ENCODE measurements around the gene GPT2. TPM values are rescaled to one million over a fixed set of nuclear protein-coding genes. Genes with fewer than 3 reads are reported as not detected.
"Not testable (repeated sequence)": the region's sequence is repeated elsewhere in the genome, so short reads cannot be mapped to it uniquely, and the experiment has no call there.

The GPT2 gene
- total RNA-seq, 1 experiment from 2014 or later: 63.2 TPM

- DNase-seq: no peak
- no peak overlapping the region for H3K4me3 ChIP-seq (ENCODE audit: insufficient read depth, low read depth, low read length)
- no peaks in the 10 kb centered on the region for H3K27me3 ChIP-seq (ENCODE audit: control insufficient read depth, insufficient read depth, low read length)
- H3K36me3 ChIP-seq (replicated peaks; ENCODE audit: control insufficient read depth, insufficient read depth, low read length): no peaks in the 10 kb centered on the region
Measured at GRCh38 chr16:46854846-46855245, 29.3 kb upstream of the GPT2 start.

DNA sequence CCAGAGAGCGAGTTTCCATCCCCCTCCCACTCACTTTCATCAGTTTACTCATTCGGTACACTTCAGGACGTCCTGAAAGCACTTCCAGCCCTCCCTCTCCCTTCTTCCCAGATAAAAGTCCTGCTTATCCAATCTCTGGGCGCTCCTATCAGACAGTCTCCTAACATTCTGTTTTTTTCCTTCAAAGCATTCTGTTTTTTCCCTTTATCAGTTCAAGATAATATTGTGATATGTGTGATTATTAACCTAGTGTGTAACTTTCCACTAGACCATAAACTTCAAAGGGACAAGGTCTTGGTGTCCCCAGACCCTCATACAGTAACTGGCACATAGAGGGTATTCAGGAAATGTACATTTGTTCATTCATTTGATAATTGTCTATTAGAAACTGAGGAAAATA is 28.8 kb upstream of the GPT2 start:
- Histone ChIP-seq H3K27me3 (ENCODE audit: control insufficient read depth, insufficient read depth, low read length) (no peaks in the 10 kb centered on the region), H3K4me3 (ENCODE audit: insufficient read depth, low read depth, low read length) (no peak overlapping the region), H3K36me3 (replicated peaks; ENCODE audit: control insufficient read depth, insufficient read depth, low read length) (no peaks in the 10 kb centered on the region)
- DNase-seq: no peak

DNA sequence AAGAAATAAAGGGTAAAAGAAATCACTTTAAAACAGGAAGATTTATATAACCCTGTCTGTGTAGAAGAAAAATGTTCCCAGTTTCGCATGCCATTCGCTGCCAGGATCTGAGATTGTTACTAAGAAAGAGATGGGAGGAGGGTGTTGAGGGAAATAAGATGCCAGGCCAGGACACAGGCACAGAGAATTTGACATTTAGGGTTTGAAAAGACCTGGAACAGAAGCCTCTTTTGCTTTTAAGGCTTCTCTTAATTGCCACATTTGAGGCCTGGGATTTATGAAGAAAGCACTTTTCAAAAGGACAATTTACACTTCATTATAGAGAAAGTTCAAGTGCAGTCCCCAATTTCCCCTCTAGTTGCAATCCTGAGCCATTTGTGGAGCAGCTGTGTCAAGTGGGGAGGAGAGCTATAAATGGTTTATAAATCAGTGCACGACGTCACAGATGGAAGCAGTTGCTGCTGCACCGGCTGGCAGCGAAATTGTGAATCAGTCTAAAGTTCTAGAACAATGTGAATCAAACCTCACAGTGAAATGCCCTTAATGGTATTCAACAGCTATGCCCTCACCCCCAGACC is 26.7 kb upstream of the GPT2 start:
- no peaks in the 10 kb centered on the region for H3K27me3 ChIP-seq (ENCODE audit: control insufficient read depth, insufficient read depth, low read length)
- H3K36me3 ChIP-seq (replicated peaks; ENCODE audit: control insufficient read depth, insufficient read depth, low read length): no peaks in the 10 kb centered on the region
- H3K4me3 ChIP-seq (ENCODE audit: insufficient read depth, low read depth, low read length): no peak overlapping the region
- DNase-seq: peak; percentile 40

DNA sequence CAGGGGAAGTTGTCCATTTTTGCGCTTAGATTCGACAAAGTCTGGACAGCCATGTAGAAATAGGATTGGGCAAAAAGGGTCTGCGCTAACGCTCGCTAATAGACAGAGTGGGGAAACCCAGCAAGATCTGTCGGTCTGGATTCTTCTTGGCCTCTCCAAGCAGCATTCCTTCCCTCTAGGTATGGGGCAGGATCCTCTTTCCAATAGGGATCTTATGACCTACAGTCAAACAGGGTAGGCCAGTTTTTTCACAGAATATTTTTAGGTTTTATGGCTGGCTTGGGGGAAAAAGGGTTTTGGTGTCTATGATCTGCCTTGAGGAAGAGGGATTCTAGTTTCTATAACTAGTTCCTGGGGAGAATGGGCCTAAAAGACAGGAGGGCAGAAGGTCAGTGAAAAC is 26.0 kb upstream of the GPT2 start:
- Histone ChIP-seq H3K27me3 (ENCODE audit: control insufficient read depth, insufficient read depth, low read length) (no peaks in the 10 kb centered on the region), H3K4me3 (ENCODE audit: insufficient read depth, low read depth, low read length) (no peak overlapping the region), H3K36me3 (replicated peaks; ENCODE audit: control insufficient read depth, insufficient read depth, low read length) (no peaks in the 10 kb centered on the region)
- DNase-seq: no peak

DNA sequence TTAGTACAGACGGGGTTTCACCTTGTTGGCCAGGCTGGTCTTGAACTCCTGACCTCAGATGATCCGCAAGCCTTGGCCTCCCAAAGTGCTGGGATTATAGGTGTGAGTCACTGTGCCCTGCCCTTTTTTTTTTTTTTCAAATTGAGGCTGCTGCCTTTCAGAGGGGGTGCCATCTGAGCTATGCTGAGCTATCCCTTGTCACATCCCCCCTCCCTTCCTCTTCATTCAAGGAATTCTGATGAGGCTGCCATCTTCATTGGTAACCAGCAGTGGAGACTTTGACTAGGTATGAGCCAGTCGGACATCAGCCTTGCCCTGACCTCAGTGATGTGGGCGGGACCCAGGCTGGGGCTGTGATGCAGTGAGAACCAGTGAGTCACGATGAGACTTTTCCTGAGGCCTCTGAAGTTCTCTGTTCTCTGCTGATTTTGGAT is 24.4 kb upstream of the GPT2 start:
- H3K27me3 ChIP-seq (ENCODE audit: control insufficient read depth, insufficient read depth, low read length): no peaks in the 10 kb centered on the region
- H3K4me3 ChIP-seq (ENCODE audit: insufficient read depth, low read depth, low read length): no peak overlapping the region
- no peaks in the 10 kb centered on the region for H3K36me3 ChIP-seq (replicated peaks; ENCODE audit: control insufficient read depth, insufficient read depth, low read length)
- no peak for DNase-seq

DNA sequence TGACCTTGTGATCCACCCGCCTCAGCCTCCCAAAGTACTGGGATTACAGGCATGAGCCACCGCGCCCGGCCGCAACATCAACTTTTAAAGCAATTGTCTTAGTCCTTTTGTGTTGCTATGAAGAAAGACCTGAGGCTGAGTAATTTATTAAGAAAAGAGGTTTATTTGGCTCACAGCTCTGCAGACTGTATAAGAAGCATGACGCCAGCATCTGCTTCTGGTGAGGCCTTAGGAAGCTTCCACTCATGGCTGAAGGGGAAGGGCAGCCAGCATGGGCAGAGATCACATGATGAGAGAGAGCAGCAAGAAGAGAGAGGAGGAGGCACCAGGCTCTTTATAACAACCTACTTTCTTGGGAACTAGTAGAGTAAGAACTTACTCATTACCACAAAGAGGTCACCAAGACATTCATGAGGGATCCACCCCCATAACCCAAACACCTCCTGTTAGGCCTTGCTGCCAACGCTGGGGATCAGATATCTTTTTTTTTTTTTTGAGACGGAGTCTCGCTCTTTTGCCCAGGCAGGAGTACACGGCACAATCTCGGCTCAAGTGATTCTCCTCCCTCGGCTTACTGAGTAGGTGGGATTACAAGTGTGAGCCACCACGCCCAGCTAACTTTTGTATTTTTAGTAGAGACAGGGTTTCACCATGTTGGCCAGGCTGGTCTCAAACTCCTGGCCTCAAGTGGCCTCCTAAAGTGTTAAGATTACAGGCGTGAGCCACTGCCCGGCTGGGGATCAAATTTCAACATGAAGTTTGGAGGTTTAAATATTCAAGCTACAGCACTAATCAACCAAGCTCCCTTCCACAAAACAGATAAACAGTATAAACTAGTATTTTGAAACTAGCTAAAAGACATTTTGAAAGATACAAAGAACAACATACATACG is 21.4 kb upstream of the GPT2 start:
- no peak for DNase-seq
- no peaks in the 10 kb centered on the region for H3K27me3 ChIP-seq (ENCODE audit: control insufficient read depth, insufficient read depth, low read length)
- no peak overlapping the region for H3K4me3 ChIP-seq (ENCODE audit: insufficient read depth, low read depth, low read length)
- H3K36me3 ChIP-seq (replicated peaks; ENCODE audit: control insufficient read depth, insufficient read depth, low read length): no peaks in the 10 kb centered on the region

GRCh38 chr16:46866286-46866685 is 17.9 kb upstream of the GPT2 start:
- Histone ChIP-seq H3K27me3 (ENCODE audit: control insufficient read depth, insufficient read depth, low read length) (no peaks in the 10 kb centered on the region), H3K36me3 (replicated peaks; ENCODE audit: control insufficient read depth, insufficient read depth, low read length) (no peaks in the 10 kb centered on the region), H3K4me3 (ENCODE audit: insufficient read depth, low read depth, low read length) (no peak overlapping the region)
- DNase-seq: no peak

DNA sequence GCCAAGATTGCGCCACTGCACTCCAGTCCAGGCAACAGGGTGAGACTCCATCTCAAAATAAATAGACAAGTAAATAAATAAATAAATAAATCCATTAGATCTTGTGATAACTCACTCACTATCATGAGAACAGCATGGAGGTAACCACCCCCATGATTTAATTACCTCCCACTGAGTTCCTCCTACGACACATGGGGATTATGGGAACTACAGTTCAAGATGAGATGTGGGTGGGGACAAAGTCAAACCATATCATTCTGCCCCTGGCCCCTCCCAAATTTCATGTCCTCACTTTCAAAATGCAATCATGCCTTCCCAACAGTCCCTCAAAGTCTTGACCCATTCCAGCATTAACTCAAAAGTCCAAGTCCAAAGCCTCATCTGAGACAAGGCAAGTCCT is 16.7 kb upstream of the GPT2 start:
- H3K4me3 ChIP-seq (ENCODE audit: insufficient read depth, low read depth, low read length); H3K27me3 ChIP-seq (ENCODE audit: control insufficient read depth, insufficient read depth, low read length); H3K36me3 ChIP-seq (replicated peaks; ENCODE audit: control insufficient read depth, insufficient read depth, low read length); DNase-seq: not testable (repeated sequence)

- not testable (repeated sequence) for H3K36me3 ChIP-seq (replicated peaks; ENCODE audit: control insufficient read depth, insufficient read depth, low read length); H3K27me3 ChIP-seq (ENCODE audit: control insufficient read depth, insufficient read depth, low read length); DNase-seq; H3K4me3 ChIP-seq (ENCODE audit: insufficient read depth, low read depth, low read length)
Measured at GRCh38 chr16:46868891-46869290, 15.3 kb upstream of the GPT2 start.

DNA sequence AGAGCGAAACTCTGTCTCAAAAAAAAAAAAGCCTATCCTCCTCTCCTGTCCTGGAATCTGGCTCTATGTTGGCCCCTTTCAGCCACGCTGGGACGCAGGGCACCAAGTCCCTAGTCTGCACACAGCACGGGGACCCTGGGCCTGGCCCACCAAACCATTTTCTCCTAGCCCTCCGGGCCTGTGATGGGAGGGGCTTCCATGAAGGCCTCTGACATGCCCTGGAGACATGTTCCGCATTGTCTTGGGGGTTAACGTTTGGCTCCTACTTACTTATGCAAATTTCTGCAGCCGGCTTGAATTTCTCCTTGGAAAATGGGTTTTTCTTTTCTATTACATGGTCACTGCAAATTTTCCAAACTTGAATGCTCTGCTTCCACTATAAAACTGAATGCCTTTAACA is 12.6 kb upstream of the GPT2 start:
- Histone ChIP-seq H3K4me3 (ENCODE audit: insufficient read depth, low read depth, low read length) (no peak overlapping the region), H3K36me3 (replicated peaks; ENCODE audit: control insufficient read depth, insufficient read depth, low read length) (no peaks in the 10 kb centered on the region), H3K27me3 (ENCODE audit: control insufficient read depth, insufficient read depth, low read length) (no peaks in the 10 kb centered on the region)
- DNase-seq: no peak

- no peaks in the 10 kb centered on the region for H3K36me3 ChIP-seq (replicated peaks; ENCODE audit: control insufficient read depth, insufficient read depth, low read length)
- no peak overlapping the region for H3K4me3 ChIP-seq (ENCODE audit: insufficient read depth, low read depth, low read length)
- no peaks in the 10 kb centered on the region for H3K27me3 ChIP-seq (ENCODE audit: control insufficient read depth, insufficient read depth, low read length)
- no peak for DNase-seq
Measured at GRCh38 chr16:46873201-46873600, 11.0 kb upstream of the GPT2 start.

- no peaks in the 10 kb centered on the region for H3K27me3 ChIP-seq (ENCODE audit: control insufficient read depth, insufficient read depth, low read length)
Measured at GRCh38 chr16:46875243-46875642, 8.9 kb upstream of the GPT2 start.

DNA sequence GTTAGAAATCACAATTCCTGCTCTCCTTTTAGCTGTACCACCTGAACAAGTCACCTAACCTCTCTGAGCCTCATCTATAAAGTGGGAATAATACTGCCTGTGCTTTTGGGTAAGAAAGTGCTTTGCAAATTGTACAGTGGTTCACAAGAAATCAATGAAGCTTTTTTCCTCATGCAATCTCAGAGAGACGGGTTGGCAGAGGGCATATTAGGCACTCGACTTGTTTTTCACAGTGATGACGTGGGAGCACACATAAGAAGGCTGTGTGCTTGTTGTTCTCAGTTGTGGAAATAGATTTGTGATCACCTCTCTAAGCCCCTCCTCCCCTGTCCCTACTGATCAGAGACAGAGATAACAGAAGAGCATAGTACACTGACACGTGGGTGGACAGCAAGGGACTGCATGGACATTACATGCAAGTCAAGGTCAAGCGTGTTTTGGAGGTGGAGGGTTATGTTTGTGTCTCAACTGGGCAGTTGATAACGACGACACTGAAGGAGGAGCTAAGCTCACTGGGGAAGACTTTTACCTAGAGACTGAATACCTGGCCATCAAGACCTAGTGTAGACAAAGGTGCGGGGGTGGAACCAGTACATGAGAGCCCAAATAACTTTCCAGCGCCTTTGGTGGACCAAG is 1.7 kb upstream of the GPT2 start:
- H3K36me3 ChIP-seq (replicated peaks; ENCODE audit: control insufficient read depth, insufficient read depth, low read length): peaks cover 10% of the 10 kb centered on the region
- H3K4me3 ChIP-seq (ENCODE audit: insufficient read depth, low read depth, low read length): no peak overlapping the region
- no peak for DNase-seq
- H3K27me3 ChIP-seq (ENCODE audit: control insufficient read depth, insufficient read depth, low read length): no peaks in the 10 kb centered on the region

More at GRCh38 chr16:46875243-46875642, 8.9 kb upstream of the GPT2 start:
- DNase-seq: no peak
- H3K36me3 ChIP-seq (replicated peaks; ENCODE audit: control insufficient read depth, insufficient read depth, low read length): no peaks in the 10 kb centered on the region
- no peak overlapping the region for H3K4me3 ChIP-seq (ENCODE audit: insufficient read depth, low read depth, low read length)

DNA sequence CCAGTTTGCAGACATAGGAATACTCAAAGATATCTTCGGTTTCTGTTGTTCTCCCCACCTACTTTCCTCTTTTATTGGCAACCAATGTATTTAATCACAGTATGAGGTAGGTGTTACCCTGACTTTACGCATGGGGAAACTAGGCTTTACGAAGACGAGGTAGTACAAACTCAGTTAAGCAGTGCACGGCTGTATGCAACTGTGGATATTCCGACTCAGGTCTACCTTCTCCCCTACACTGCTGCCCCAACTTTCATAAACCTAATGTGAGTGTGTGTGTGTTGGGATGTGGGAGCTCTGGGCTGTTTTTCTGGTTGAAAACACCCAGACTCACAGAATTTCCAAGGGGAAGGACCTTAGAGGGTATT is 1.2 kb upstream of the GPT2 start:
- no peak overlapping the region for H3K4me3 ChIP-seq (ENCODE audit: insufficient read depth, low read depth, low read length)
- H3K36me3 ChIP-seq (replicated peaks; ENCODE audit: control insufficient read depth, insufficient read depth, low read length): peaks cover 12% of the 10 kb centered on the region
- H3K27me3 ChIP-seq (ENCODE audit: control insufficient read depth, insufficient read depth, low read length): no peaks in the 10 kb centered on the region
- DNase-seq: no peak

DNA sequence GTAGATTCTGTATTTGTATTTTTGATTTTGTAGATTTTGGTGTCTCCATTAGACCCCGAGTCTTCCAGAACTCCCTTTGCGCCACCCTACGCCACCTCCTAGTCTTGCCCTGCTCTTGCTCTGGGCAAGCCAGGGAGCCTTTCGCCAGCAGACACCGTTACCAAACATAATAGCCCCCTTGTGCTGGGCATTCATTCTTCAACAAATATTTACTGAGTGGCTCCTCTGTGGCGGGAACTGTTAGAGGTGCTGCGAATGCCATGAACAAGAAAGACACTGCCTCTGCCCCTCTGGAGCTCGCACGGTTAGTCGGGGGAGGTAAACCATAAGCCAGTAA is 841 bp upstream of the GPT2 start:
- no peak for DNase-seq
- Histone ChIP-seq H3K27me3 (ENCODE audit: control insufficient read depth, insufficient read depth, low read length) (no peaks in the 10 kb centered on the region), H3K36me3 (replicated peaks; ENCODE audit: control insufficient read depth, insufficient read depth, low read length) (peaks cover 14% of the 10 kb centered on the region), H3K4me3 (ENCODE audit: insufficient read depth, low read depth, low read length) (peak overlapping the region; percentile 62)
